Testis (tissue), 3 donors: ENCODE results near the gene MORF4L2. TPM values are rescaled to one million over a fixed set of nuclear protein-coding genes. Genes with fewer than 3 reads are reported as not detected.
"Not testable (repeated sequence)": the region's sequence is repeated elsewhere in the genome, so short reads cannot be mapped to it uniquely, and the experiment has no call there.

ENCODE experiments used
- DNase-seq: peaks from one replicate; pipeline ENCODE4 v3.0.0-alpha.2; 2019
- H3K27ac ChIP-seq, 2 donors: fragments of 200-600 bp; sonication (generic); one replicate each; pipeline ENCODE4 v1.5.1; 2019
- H3K27me3 ChIP-seq: fragments of 200-600 bp; sonication (generic); one replicate; pipeline ENCODE4 v1.5.1; 2019
- H3K36me3 ChIP-seq: fragments of 200-600 bp; sonication (generic); one replicate; pipeline ENCODE4 v1.5.1; 2017; ENCODE audit warnings: low read depth; ENCODE audit errors: missing control alignments
- H3K4me1 ChIP-seq: fragments of 200-600 bp; sonication (generic); one replicate; pipeline ENCODE4 v1.5.1; 2019
- H3K4me3 ChIP-seq, 2 donors: fragments of 200-600 bp; sonication (generic); one replicate each; pipeline ENCODE4 v1.5.1; 2017 to 2019
- H3K9me3 ChIP-seq: fragments of 200-600 bp; sonication (generic); one replicate; pipeline ENCODE4 v1.5.1; 2017
- POLR2A ChIP-seq: fragments of 450-650 bp; IDR thresholded peaks from one replicate; pipeline ENCODE4 v1.6.1; 2017; ENCODE audit warnings: antibody characterized with exemption, mild to moderate bottlenecking, moderate library complexity
- WGBS, 2 donors: methylation state at CpG; one replicate each; pipeline ENCODE4 v1.1.5; 2018; 5-methylcytosine and 5-hydroxymethylcytosine counted together
- intact Hi-C: fragments of 100-400 bp; cut with DNase I; formaldehyde crosslinking; loops from one replicate; pipeline ENCODE4 v1.15.1; 2023; ENCODE audit warnings: low total_unique reads
- polyA plus RNA-seq: library from polyadenylated mRNA; stranded (reverse); fragments of 350-450 nt; fragmentation: Illumina TruSeq; extraction: RNeasy Lipid Tissue Mini Kit (QIAGEN cat#74804); gene quantifications from one replicate; pipeline ENCODE4 v1.2.3, GENCODE V29; 2014; ENCODE audit warnings: low read depth, low replicate concordance; ENCODE audit not compliant: insufficient read depth
- total RNA-seq, 2 donors: library from RNA; depleted of rRNA; stranded (reverse); fragments of >200 nt; gene quantifications; one replicate each; pipeline ENCODE4 v1.2.3, GENCODE V29; 2016
- TF ChIP-seq, protein P1 (sequence below), 3 experiments: fragments of 450-650 bp in 2 of 3; fragments of 200-600 bp in 1 of 3; sonication (generic) in 1 of 3; IDR thresholded peaks; one replicate each; pipeline ENCODE4 v1.5.1; 2016 to 2019; ENCODE audit warnings: antibody characterized with exemption in 3 of 3, mild to moderate bottlenecking in 2 of 3, moderate library complexity in 1 of 3

MORF4L2 gene
- total and polyA plus RNA-seq, 3 donors from 2014 or later = 220 to 267 (median 257) TPM

- H3K4me1 ChIP-seq = no peaks in the 10 kb centered on the region
- H3K36me3 ChIP-seq = no peaks in the 10 kb centered on the region
- intact Hi-C loops = no loop called here
- H3K4me3 ChIP-seq = no peak overlapping the region
- 22 to 25% methylated on average over 18 to 23 of the region's 23 CpGs for WGBS, 2 donors
- DNase-seq = no peak
- no peaks in the 10 kb centered on the region for H3K27me3 ChIP-seq
- H3K9me3 ChIP-seq = no peaks in the 10 kb centered on the region
- TF ChIP-seq POLR2A = no peak
- TF ChIP-seq, protein P1, sequence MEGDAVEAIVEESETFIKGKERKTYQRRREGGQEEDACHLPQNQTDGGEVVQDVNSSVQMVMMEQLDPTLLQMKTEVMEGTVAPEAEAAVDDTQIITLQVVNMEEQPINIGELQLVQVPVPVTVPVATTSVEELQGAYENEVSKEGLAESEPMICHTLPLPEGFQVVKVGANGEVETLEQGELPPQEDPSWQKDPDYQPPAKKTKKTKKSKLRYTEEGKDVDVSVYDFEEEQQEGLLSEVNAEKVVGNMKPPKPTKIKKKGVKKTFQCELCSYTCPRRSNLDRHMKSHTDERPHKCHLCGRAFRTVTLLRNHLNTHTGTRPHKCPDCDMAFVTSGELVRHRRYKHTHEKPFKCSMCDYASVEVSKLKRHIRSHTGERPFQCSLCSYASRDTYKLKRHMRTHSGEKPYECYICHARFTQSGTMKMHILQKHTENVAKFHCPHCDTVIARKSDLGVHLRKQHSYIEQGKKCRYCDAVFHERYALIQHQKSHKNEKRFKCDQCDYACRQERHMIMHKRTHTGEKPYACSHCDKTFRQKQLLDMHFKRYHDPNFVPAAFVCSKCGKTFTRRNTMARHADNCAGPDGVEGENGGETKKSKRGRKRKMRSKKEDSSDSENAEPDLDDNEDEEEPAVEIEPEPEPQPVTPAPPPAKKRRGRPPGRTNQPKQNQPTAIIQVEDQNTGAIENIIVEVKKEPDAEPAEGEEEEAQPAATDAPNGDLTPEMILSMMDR (IDR thresholded peaks at IDR 0.05) = no peak
- H3K27ac ChIP-seq = no peak overlapping the region
These were observed 22.3 kb downstream of the MORF4L2 start for GRCh38 chrX:103663981-103664762.

- WGBS, 2 donors = 84 to 94% methylated on average over 2 of the region's 2 CpGs
- H3K4me1 ChIP-seq, H3K36me3 ChIP-seq, DNase-seq, intact Hi-C loops, H3K9me3 ChIP-seq, H3K27ac ChIP-seq, H3K27me3 ChIP-seq, H3K4me3 ChIP-seq: not testable (repeated sequence)
These were observed 27.0 kb downstream of the MORF4L2 start for GRCh38 chrX:103659460-103659859.

DNA sequence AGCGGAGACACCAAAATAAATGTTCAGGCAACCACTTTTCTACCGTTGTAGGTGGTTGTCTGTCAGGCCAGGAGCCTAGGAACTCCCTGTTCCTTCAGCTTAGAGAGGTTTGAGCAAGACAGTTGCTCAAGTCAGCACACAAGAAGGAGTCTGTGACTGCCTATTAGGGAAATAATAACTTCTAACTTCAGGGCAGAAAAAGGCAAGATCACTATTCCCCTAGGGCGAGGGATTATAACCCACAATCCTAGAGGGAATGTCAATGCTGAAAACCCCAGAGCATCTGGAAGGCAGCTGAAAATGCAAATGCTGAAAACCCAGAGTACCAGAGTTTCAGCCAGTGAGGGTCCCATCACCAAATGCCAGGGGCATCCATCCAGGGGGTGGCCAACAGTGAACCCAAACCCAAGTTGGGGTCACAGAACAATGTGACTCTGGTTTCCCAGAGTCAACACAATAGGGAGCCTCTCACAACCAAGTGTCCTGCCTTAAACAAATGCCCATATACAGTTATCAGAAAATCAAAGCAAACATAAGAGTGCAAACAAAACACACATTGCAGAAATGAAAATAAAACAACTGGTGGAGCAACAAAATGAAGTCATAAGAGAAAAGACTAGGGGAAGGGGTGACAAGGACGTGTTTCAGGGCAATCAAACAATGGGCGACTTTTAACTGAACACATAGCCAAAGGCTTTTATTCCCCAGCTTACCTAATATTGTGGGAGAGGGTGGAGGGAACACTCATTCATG lies 27.6 kb downstream of the MORF4L2 start:
- WGBS, 2 donors = 80% methylated on average over 5 of the region's 5 CpGs
- no peak for TF ChIP-seq POLR2A

GRCh38 chrX:103657066-103657465 lies 29.4 kb downstream of the MORF4L2 start:
- intact Hi-C loops = not testable (repeated sequence)
- WGBS, 2 donors = 83 to 88% methylated on average over 1 to 2 of the region's 2 CpGs

More for the DNA sequence above, 27.6 kb downstream of the MORF4L2 start:
- no peaks in the 10 kb centered on the region for H3K4me1 ChIP-seq
- H3K27me3 ChIP-seq = no peaks in the 10 kb centered on the region
- no peak overlapping the region for H3K4me3 ChIP-seq
- intact Hi-C loops = no loop called here
- no peak for DNase-seq
- no peaks in the 10 kb centered on the region for H3K9me3 ChIP-seq
- no peaks in the 10 kb centered on the region for H3K36me3 ChIP-seq
- H3K27ac ChIP-seq = no peak overlapping the region

DNA sequence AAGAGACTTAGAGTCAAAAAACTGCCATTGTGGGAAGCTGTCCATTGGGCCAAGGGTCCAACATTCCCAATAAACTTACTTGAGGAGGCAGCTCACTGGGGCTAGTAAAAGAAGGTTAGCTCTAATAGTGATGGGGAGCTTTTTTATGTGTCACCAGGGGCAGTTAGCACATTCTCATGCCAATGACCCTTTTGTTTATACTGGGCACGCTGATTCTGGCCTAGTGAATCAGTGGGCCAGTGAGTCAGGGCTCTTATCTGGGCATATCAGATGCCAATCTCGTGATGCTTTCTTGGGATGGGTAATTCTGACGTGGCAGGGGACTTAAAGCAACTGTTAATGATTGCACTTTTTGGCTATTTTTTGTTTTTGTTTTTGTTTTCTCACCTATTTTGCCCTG lies 29.9 kb downstream of the MORF4L2 start:
- no peak overlapping the region for H3K4me3 ChIP-seq
- 80 to 81% methylated on average over 3 of the region's 3 CpGs for WGBS, 2 donors
- no peaks in the 10 kb centered on the region for H3K27me3 ChIP-seq
- no peaks in the 10 kb centered on the region for H3K4me1 ChIP-seq
- intact Hi-C loops = no loop called here
- no peaks in the 10 kb centered on the region for H3K9me3 ChIP-seq
- no peak overlapping the region for H3K27ac ChIP-seq
- TF ChIP-seq, protein P1 (IDR thresholded peaks at IDR 0.05) = no peak
- TF ChIP-seq POLR2A = no peak
- H3K36me3 ChIP-seq = no peaks in the 10 kb centered on the region
- DNase-seq = no peak

More at GRCh38 chrX:103657066-103657465, 29.4 kb downstream of the MORF4L2 start:
- not testable (repeated sequence) for H3K36me3 ChIP-seq, DNase-seq, H3K27ac ChIP-seq, H3K27me3 ChIP-seq, H3K9me3 ChIP-seq, H3K4me3 ChIP-seq, H3K4me1 ChIP-seq

- intact Hi-C loops, H3K36me3 ChIP-seq, H3K4me3 ChIP-seq, H3K4me1 ChIP-seq, DNase-seq, H3K9me3 ChIP-seq, H3K27ac ChIP-seq, H3K27me3 ChIP-seq: not testable (repeated sequence)
- WGBS, 2 donors = 86 to 95% methylated on average over 4 to 7 of the region's 7 CpGs
These were observed 31.1 kb downstream of the MORF4L2 start for GRCh38 chrX:103655230-103656000.
